Vagina (tissue), 2 donors: ENCODE measurements around the gene DNAJC5. TPM values are rescaled to one million over a fixed set of nuclear protein-coding genes. Genes with fewer than 3 reads are reported as not detected.

Experiments
- DNase-seq, 2 donors: peaks; one replicate each; pipeline ENCODE4 v3.0.0-alpha.2; 2017; ENCODE audit errors: extremely low spot score in 2 of 2
- H3K27ac ChIP-seq: fragments of 200-600 bp; sonication (generic); one replicate; pipeline ENCODE4 v1.5.1; 2019
- H3K27me3 ChIP-seq: fragments of 200-600 bp; sonication (generic); one replicate; pipeline ENCODE4 v1.5.1; 2019
- H3K36me3 ChIP-seq, 2 donors: fragments of 200-600 bp; sonication (generic); one replicate each; pipeline ENCODE4 v1.5.1; 2017 to 2019
- H3K4me1 ChIP-seq: fragments of 200-600 bp; sonication (generic); one replicate; pipeline ENCODE4 v1.5.1; 2019
- H3K4me3 ChIP-seq, 2 donors: fragments of 200-600 bp; sonication (generic); 1 replicate in 1 of 2; 2 replicates in 1 of 2; pipeline ENCODE4 v1.5.1; 2016 to 2019
- H3K9me3 ChIP-seq: fragments of 200-600 bp; sonication (generic); one replicate; pipeline ENCODE4 v1.5.1; 2019
- CTCF ChIP-seq, 3 experiments: fragments of 450-650 bp in 2 of 3; fragments of 200-600 bp in 1 of 3; sonication (generic) in 1 of 3; IDR thresholded peaks; one replicate each; pipeline ENCODE4 v1.5.1; 2017 to 2019; ENCODE audit warnings: antibody characterized with exemption in 3 of 3, mild to moderate bottlenecking in 2 of 3, moderate library complexity in 2 of 3
- POLR2A ChIP-seq, 2 donors: fragments of 450-650 bp; IDR thresholded peaks; one replicate each; pipeline ENCODE4 v1.6.1; 2017; ENCODE audit warnings: antibody characterized with exemption in 2 of 2, mild to moderate bottlenecking in 2 of 2, moderate library complexity in 2 of 2
- POLR2AphosphoS5 ChIP-seq, 2 donors: sonication (generic); formaldehyde crosslinking; IDR thresholded peaks; one replicate each; pipeline ENCODE4 v1.9.0; 2017; ENCODE audit warnings: antibody characterized with exemption in 2 of 2, mild to moderate bottlenecking in 2 of 2, low read depth in 1 of 2; ENCODE audit not compliant: insufficient read depth in 1 of 2
- intact Hi-C: fragments of 100-400 bp; cut with DNase I; formaldehyde crosslinking; loops from one replicate; pipeline ENCODE4 v1.15.1; 2023
- total RNA-seq: library from RNA; depleted of rRNA; stranded (reverse); fragments of >200 nt; gene quantifications from one replicate; pipeline ENCODE4 v1.2.3, GENCODE V29; 2016

The DNAJC5 gene
- total RNA-seq, 1 donor from 2014 or later, result 25.8 TPM

- H3K4me3 ChIP-seq, result no peak overlapping the region
- no peak for DNase-seq
Measured at GRCh38 chr20:63952210-63952535, 57.2 kb downstream of the DNAJC5 start.

GRCh38 chr20:63952769-63953168 is 57.8 kb downstream of the DNAJC5 start:
- DNase-seq, result no peak
- H3K4me3 ChIP-seq, result no peak overlapping the region
- H3K27ac ChIP-seq, result peak overlapping the region; percentile 91
- no peaks in the 10 kb centered on the region for H3K27me3 ChIP-seq
- H3K4me1 ChIP-seq, result peaks cover 92% of the 10 kb centered on the region
- H3K36me3 ChIP-seq, result no peaks in the 10 kb centered on the region
- intact Hi-C loops, result no loop called here
- TF ChIP-seq CTCF (IDR thresholded peaks at IDR 0.05) (no peak), POLR2A (IDR thresholded peaks at IDR 0.05) (no peak), POLR2AphosphoS5 (IDR thresholded peaks at IDR 0.05; ENCODE audit: insufficient read depth in 1 of 2, low read depth in 1 of 2) (no peak)
- H3K9me3 ChIP-seq, result no peaks in the 10 kb centered on the region

More at GRCh38 chr20:63952210-63952535, 57.2 kb downstream of the DNAJC5 start:
- TF ChIP-seq POLR2A (IDR thresholded peaks at IDR 0.05) (no peak), POLR2AphosphoS5 (IDR thresholded peaks at IDR 0.05; ENCODE audit: insufficient read depth in 1 of 2, low read depth in 1 of 2) (no peak), CTCF (IDR thresholded peaks at IDR 0.05) (no peak)
- intact Hi-C loops, result no loop called here
- H3K4me1 ChIP-seq, result peaks cover 92% of the 10 kb centered on the region
- H3K36me3 ChIP-seq, result no peaks in the 10 kb centered on the region
- H3K9me3 ChIP-seq, result no peaks in the 10 kb centered on the region
- H3K27ac ChIP-seq, result peak overlapping the region; percentile 91
- no peaks in the 10 kb centered on the region for H3K27me3 ChIP-seq

GRCh38 chr20:63953764-63954429 is 59.0 kb downstream of the DNAJC5 start:
- no peaks in the 10 kb centered on the region for H3K36me3 ChIP-seq
- intact Hi-C loops, result no loop called here
- no peak for TF ChIP-seq POLR2AphosphoS5 (IDR thresholded peaks at IDR 0.05; ENCODE audit: insufficient read depth in 1 of 2, low read depth in 1 of 2)
- TF ChIP-seq POLR2A (IDR thresholded peaks at IDR 0.05), result no peak
- TF ChIP-seq CTCF (IDR thresholded peaks at IDR 0.05), result no peak
- peaks cover 84% of the 10 kb centered on the region for H3K4me1 ChIP-seq
- no peaks in the 10 kb centered on the region for H3K27me3 ChIP-seq
- no peaks in the 10 kb centered on the region for H3K9me3 ChIP-seq
- peak overlapping the region; percentile 97 for H3K27ac ChIP-seq
- DNase-seq, result no peak
- no peak overlapping the region for H3K4me3 ChIP-seq

GRCh38 chr20:63955281-63955826 is 60.4 kb downstream of the DNAJC5 start:
- H3K4me1 ChIP-seq, result peaks cover 70% of the 10 kb centered on the region
- intact Hi-C loops, result no loop called here
- peak overlapping the region; percentile 93 to 99 for H3K4me3 ChIP-seq
- no peaks in the 10 kb centered on the region for H3K27me3 ChIP-seq
- H3K36me3 ChIP-seq, result peaks cover 0 to 8% of the 10 kb centered on the region in 2 donors
- no peaks in the 10 kb centered on the region for H3K9me3 ChIP-seq
- DNase-seq, result no peak
- TF ChIP-seq CTCF (IDR thresholded peaks at IDR 0.05), result peak in 2 of 3 experiments; percentile 12 to 21
- TF ChIP-seq POLR2A (IDR thresholded peaks at IDR 0.05), result no peak
- H3K27ac ChIP-seq, result peak overlapping the region; percentile 97
